ENCODE data around the gene LGR6. TPM values are rescaled to one million over a fixed set of nuclear protein-coding genes. Genes with fewer than 3 reads are reported as not detected.

LGR6 gene
- total and polyA plus RNA-seq, 12 donors = 0.06 to 1.0 (median 0.18) TPM; not detected in 3

GRCh38 chr1:202289009-202289408 is 95.4 kb downstream of the LGR6 start:
- peaks cover 12 to 21% of the 10 kb centered on the region in 2 donors for H3K4me1 ChIP-seq (replicated peaks in 1 of 2)
- no peaks in the 10 kb centered on the region for H3K36me3 ChIP-seq (replicated peaks in 1 of 2)
- intact Hi-C loops (cut with DNase I) = no loop called here
- no peak overlapping the region for H3K4me3 ChIP-seq
- WGBS, 4 donors = 64 to 95% (median 78%) methylated on average over 2 to 4 of the region's 4 CpGs
- H3K27me3 ChIP-seq = no peaks in the 10 kb centered on the region
- no peaks in the 10 kb centered on the region for H3K9me3 ChIP-seq (replicated peaks in 1 of 3)
- TF ChIP-seq CTCF (IDR thresholded peaks at IDR 0.05) (no peak), POLR2A (IDR thresholded peaks at IDR 0.05) (no peak)
- DNase-seq = peak in 1 of 7 donors; percentile 53
- no peak overlapping the region for H3K27ac ChIP-seq

- TF ChIP-seq POLR2A (IDR thresholded peaks at IDR 0.05) = no peak
- no peak for TF ChIP-seq CTCF (IDR thresholded peaks at IDR 0.05)
- Histone ChIP-seq H3K9me3 (replicated peaks in 1 of 3) (no peaks in the 10 kb centered on the region), H3K4me3 (no peak overlapping the region), H3K27ac (no peak overlapping the region), H3K27me3 (no peaks in the 10 kb centered on the region), H3K36me3 (replicated peaks in 1 of 2) (no peaks in the 10 kb centered on the region), H3K4me1 (replicated peaks in 1 of 2) (peaks cover 12 to 13% of the 10 kb centered on the region in 2 donors)
- no peak for DNase-seq
- WGBS, 4 donors = 60 to 74% (median 65%) methylated on average over 2 of the region's 2 CpGs
- intact Hi-C loops (cut with DNase I) = no loop called here
Measured at GRCh38 chr1:202291001-202291400, 97.4 kb downstream of the LGR6 start.

- peak; percentile 34 to 82 (median 76) for DNase-seq
- H3K27me3 ChIP-seq = no peaks in the 10 kb centered on the region
- 92 to 95% (median 94%) methylated on average over 5 of the region's 5 CpGs for WGBS, 4 donors
- TF ChIP-seq CTCF (IDR thresholded peaks at IDR 0.05) (no peak), POLR2A (IDR thresholded peaks at IDR 0.05) (no peak)
- H3K27ac ChIP-seq = peak overlapping the region in 1 of 5 donors; percentile 11
- H3K36me3 ChIP-seq (replicated peaks in 1 of 2) = no peaks in the 10 kb centered on the region
- H3K9me3 ChIP-seq (replicated peaks in 1 of 3) = no peaks in the 10 kb centered on the region
- intact Hi-C loops (cut with DNase I) = no loop called here
- H3K4me1 ChIP-seq (replicated peaks in 1 of 2) = peaks cover 1 to 2% of the 10 kb centered on the region in 2 donors
- no peak overlapping the region for H3K4me3 ChIP-seq
Measured at GRCh38 chr1:202291961-202292712, 98.5 kb downstream of the LGR6 start.

GRCh38 chr1:202292773-202293172 is 99.2 kb downstream of the LGR6 start:
- intact Hi-C loops (cut with DNase I) = no loop called here
- WGBS, 4 donors = 91 to 100% (median 100%) methylated on average over 1 of the region's 1 CpG

More at GRCh38 chr1:202292773-202293172, 99.2 kb downstream of the LGR6 start:
- no peaks in the 10 kb centered on the region for H3K4me1 ChIP-seq (replicated peaks in 1 of 2)
- TF ChIP-seq POLR2A (IDR thresholded peaks at IDR 0.05) (no peak), CTCF (IDR thresholded peaks at IDR 0.05) (no peak)
- no peaks in the 10 kb centered on the region for H3K27me3 ChIP-seq
- H3K4me3 ChIP-seq = no peak overlapping the region
- H3K9me3 ChIP-seq (replicated peaks in 1 of 3) = no peaks in the 10 kb centered on the region
- H3K27ac ChIP-seq = peak overlapping the region in 1 of 5 donors; percentile 11
- no peaks in the 10 kb centered on the region for H3K36me3 ChIP-seq (replicated peaks in 1 of 2)
- DNase-seq = no peak
